Stomach (tissue), 4 donors: Measurements from ENCODE around the gene SLC16A1.

Source experiments
- CTCF ChIP-seq, 7 experiments: fragments of 450-650 bp in 4 of 7; fragments of 200-600 bp in 3 of 7; sonication (generic) in 3 of 7; IDR thresholded peaks; one replicate each; pipeline ENCODE4 v1.5.1; 2016 to 2019; ENCODE audit warnings: antibody characterized with exemption in 7 of 7, control low read depth in 2 of 7, mild to moderate bottlenecking in 1 of 7
- POLR2AphosphoS5 ChIP-seq, 3 donors: sonication (generic); formaldehyde crosslinking; IDR thresholded peaks; one replicate each; pipeline ENCODE4 v1.6.1; 2016; ENCODE audit warnings: antibody characterized with exemption in 3 of 3

- TF ChIP-seq CTCF (IDR thresholded peaks at IDR 0.05) (no peak), POLR2AphosphoS5 (IDR thresholded peaks at IDR 0.05) (no peak)
Observed at GRCh38 chr1:112889052-112889768, 66.8 kb downstream of the SLC16A1 start.
